Neural progenitor cell (in vitro differentiated cells): Measurements from ENCODE around the gene CLDN10.

Experiments used
- CTCF ChIP-seq: fragments of 200-600 bp; sonication (generic); IDR thresholded peaks from 2 replicates; pipeline ENCODE4 v1.5.1; 2017; ENCODE audit warnings: antibody characterized with exemption, mild to moderate bottlenecking
- EZH2 ChIP-seq: fragments of 200-600 bp; sonication (generic); IDR thresholded peaks from 2 replicates; pipeline ENCODE4 v1.6.1; 2017; ENCODE audit warnings: antibody characterized with exemption, mild to moderate bottlenecking, moderate library complexity
- EZH2phosphoT487 ChIP-seq: fragments of 200-600 bp; sonication (generic); IDR thresholded peaks from 2 replicates; pipeline ENCODE4 v1.6.1; 2017; ENCODE audit warnings: antibody characterized with exemption

DNA sequence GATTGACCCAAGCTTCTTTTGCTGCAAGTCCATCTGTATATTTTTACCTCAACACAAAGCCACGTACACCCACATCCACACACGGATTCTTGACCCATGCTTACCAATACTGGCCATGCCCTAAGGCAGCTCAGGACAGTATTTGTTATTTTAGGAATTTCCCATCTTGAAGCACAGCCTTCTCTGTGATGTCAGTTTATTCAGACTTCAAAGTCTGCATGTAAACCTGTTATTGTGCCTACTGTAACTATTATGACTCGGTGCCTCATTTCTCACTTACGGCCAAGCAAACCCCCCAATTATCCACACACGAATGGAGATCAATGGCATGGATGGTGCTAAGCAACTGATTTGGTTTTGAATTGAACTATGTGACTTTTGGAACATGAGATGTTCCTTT lies 17.5 kb downstream of the CLDN10 start:
- TF ChIP-seq EZH2phosphoT487 (no peak), CTCF (no peak), EZH2 (no peak)
